Measurements from ENCODE around the gene STARD3. TPM values are rescaled to one million over a fixed set of nuclear protein-coding genes. Genes with fewer than 3 reads are reported as not detected.

Gene STARD3
- total and polyA plus RNA-seq, 2 of the 13 experiments (the other 11 are each of a cell fraction or from before 2014, with no cell fraction given): 34.6 to 100 TPM

GRCh38 chr17:39631403-39631802 lies 5.5 kb upstream of the STARD3 start (continued):
- TF ChIP-seq TCF12 (IDR thresholded peaks at IDR 0.05) (no peak), TCF12 (CRISPR knock-in tag; IDR thresholded peaks at IDR 0.05) (no peak), GABPA (IDR thresholded peaks at IDR 0.05; ENCODE audit: low read depth, low read length) (peak; percentile 26; the same call in 1 of the 2 replicates), GABPA (CRISPR knock-in tag; IDR thresholded peaks at IDR 0.05; ENCODE audit: low read depth) (peak; percentile 76), ZMAT3 (CRISPR knock-in tag; conservative IDR thresholded peaks at IDR 0.05) (no peak), E2F1 (CRISPR knock-in tag; IDR thresholded peaks at IDR 0.05) (no peak), ZNF446 (CRISPR knock-in tag; IDR thresholded peaks at IDR 0.05) (no peak), KAT8 (CRISPR knock-in tag; IDR thresholded peaks at IDR 0.05) (peak; percentile 39; the same call in 1 of the 2 replicates), YEATS4 (CRISPR knock-in tag; IDR thresholded peaks at IDR 0.05; ENCODE audit: borderline replicate concordance) (no peak), NRL (CRISPR knock-in tag; IDR thresholded peaks at IDR 0.05; ENCODE audit: borderline replicate concordance) (no peak), ZNF180 (CRISPR knock-in tag; IDR thresholded peaks at IDR 0.05; ENCODE audit: borderline replicate concordance, low read depth) (no peak), ZNF546 (CRISPR knock-in tag; conservative IDR thresholded peaks at IDR 0.05) (no peak), ZFP36L2 (CRISPR knock-in tag; IDR thresholded peaks at IDR 0.05) (no peak), LCORL (IDR thresholded peaks at IDR 0.05) (no peak), LCORL (CRISPR knock-in tag; IDR thresholded peaks at IDR 0.05) (no peak), MTF2 (CRISPR knock-in tag; IDR thresholded peaks at IDR 0.05; ENCODE audit: borderline replicate concordance) (no peak), ZNF614 (CRISPR knock-in tag; IDR thresholded peaks at IDR 0.05; ENCODE audit: borderline replicate concordance) (no peak), NCOA1 (CRISPR knock-in tag; IDR thresholded peaks at IDR 0.05) (no peak), ELF1 (CRISPR knock-in tag; IDR thresholded peaks at IDR 0.05) (0 out of 2 replicates have a peak, but pooled peaks have one; percentile 30), ZNF12 (CRISPR knock-in tag; IDR thresholded peaks at IDR 0.05) (no peak), ZEB1 (IDR thresholded peaks at IDR 0.05; ENCODE audit: insufficient replicate concordance, low read depth) (peak; percentile 52), NFIC (IDR thresholded peaks at IDR 0.05; ENCODE audit: low read length) (no peak), ZNF792 (CRISPR knock-in tag; IDR thresholded peaks at IDR 0.05) (no peak)
- TF ChIP-seq, protein P1, sequence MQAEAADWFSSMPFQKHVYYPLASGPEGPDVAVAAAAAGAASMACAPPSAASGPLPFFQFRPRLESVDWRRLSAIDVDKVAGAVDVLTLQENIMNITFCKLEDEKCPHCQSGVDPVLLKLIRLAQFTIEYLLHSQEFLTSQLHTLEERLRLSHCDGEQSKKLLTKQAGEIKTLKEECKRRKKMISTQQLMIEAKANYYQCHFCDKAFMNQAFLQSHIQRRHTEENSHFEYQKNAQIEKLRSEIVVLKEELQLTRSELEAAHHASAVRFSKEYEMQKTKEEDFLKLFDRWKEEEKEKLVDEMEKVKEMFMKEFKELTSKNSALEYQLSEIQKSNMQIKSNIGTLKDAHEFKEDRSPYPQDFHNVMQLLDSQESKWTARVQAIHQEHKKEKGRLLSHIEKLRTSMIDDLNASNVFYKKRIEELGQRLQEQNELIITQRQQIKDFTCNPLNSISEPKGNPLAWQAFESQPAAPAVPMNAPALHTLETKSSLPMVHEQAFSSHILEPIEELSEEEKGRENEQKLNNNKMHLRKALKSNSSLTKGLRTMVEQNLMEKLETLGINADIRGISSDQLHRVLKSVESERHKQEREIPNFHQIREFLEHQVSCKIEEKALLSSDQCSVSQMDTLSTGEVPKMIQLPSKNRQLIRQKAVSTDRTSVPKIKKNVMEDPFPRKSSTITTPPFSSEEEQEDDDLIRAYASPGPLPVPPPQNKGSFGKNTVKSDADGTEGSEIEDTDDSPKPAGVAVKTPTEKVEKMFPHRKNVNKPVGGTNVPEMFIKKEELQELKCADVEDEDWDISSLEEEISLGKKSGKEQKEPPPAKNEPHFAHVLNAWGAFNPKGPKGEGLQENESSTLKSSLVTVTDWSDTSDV (CRISPR knock-in tag; IDR thresholded peaks at IDR 0.05): no peak
- TF ChIP-seq, protein P2, sequence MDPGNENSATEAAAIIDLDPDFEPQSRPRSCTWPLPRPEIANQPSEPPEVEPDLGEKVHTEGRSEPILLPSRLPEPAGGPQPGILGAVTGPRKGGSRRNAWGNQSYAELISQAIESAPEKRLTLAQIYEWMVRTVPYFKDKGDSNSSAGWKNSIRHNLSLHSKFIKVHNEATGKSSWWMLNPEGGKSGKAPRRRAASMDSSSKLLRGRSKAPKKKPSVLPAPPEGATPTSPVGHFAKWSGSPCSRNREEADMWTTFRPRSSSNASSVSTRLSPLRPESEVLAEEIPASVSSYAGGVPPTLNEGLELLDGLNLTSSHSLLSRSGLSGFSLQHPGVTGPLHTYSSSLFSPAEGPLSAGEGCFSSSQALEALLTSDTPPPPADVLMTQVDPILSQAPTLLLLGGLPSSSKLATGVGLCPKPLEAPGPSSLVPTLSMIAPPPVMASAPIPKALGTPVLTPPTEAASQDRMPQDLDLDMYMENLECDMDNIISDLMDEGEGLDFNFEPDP (CRISPR knock-in tag; conservative IDR thresholded peaks at IDR 0.05): no peak

Data from HepG2 (cell line).